ENCODE data around the gene TBPL1. TPM values are rescaled to one million over a fixed set of nuclear protein-coding genes. Genes with fewer than 3 reads are reported as not detected.

The TBPL1 gene
- total RNA-seq, 4 donors from 2014 or later: 12.1 to 57.9 (median 17.0) TPM

DNA sequence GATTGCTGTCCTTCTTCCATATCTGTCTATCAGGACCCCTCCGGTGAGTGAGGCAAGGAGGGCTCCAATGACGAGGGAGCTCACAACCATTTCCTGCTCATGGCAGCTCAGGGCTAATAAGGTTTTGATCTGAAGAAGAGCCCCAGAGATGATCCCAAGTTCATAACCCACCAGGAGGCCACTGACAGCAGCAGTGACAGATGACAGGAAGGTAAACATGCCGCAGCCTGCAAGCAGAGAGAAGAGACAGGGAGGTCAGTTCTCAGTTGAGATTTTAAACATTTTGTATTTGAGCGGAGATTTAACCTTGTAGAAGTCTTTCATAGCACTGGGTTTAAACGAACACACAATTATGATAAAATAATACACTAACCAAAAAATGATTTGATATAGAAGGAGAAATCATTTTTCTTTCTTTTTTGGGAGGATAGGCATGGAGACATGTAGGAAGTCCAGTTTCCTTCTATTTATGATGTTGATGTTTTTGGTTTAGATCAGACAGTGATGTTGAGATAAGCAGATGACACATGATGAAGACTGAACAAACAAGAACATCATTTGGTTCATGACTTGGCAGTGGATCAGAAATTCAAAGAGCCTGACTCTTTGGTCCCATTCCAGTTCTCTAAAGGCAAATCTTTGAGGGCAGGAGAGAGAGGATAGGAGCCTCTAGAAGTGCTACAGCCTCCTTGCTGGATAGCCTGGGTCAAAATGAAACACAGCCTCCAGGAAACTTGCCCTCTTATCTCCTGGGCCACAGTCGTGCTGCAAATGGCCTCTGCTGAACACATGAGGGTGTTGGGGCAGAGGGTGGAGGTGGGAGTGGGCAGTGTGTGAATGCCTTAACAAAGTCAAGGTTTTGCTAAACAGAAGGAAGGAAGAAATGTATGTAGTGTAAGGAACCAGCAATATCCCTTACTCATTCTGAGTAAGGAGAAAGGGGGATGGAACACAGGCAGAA lies 76.8 kb downstream of the TBPL1 start:
- 69 to 75% methylated on average over 6 of the region's 6 CpGs for WGBS, 2 donors
- DNase-seq: no peak
- no peak overlapping the region for H3K27ac ChIP-seq
- H3K36me3 ChIP-seq: no peaks in the 10 kb centered on the region
- intact Hi-C loops (cut with DNase I): no loop called here
- no peaks in the 10 kb centered on the region for H3K4me1 ChIP-seq
- H3K27me3 ChIP-seq: no peaks in the 10 kb centered on the region
- no peak overlapping the region for H3K4me3 ChIP-seq (replicated peaks in 1 of 3)
- no peaks in the 10 kb centered on the region for H3K9me3 ChIP-seq
- TF ChIP-seq, protein P1, sequence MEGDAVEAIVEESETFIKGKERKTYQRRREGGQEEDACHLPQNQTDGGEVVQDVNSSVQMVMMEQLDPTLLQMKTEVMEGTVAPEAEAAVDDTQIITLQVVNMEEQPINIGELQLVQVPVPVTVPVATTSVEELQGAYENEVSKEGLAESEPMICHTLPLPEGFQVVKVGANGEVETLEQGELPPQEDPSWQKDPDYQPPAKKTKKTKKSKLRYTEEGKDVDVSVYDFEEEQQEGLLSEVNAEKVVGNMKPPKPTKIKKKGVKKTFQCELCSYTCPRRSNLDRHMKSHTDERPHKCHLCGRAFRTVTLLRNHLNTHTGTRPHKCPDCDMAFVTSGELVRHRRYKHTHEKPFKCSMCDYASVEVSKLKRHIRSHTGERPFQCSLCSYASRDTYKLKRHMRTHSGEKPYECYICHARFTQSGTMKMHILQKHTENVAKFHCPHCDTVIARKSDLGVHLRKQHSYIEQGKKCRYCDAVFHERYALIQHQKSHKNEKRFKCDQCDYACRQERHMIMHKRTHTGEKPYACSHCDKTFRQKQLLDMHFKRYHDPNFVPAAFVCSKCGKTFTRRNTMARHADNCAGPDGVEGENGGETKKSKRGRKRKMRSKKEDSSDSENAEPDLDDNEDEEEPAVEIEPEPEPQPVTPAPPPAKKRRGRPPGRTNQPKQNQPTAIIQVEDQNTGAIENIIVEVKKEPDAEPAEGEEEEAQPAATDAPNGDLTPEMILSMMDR (IDR thresholded peaks at IDR 0.05): no peak
- no peak for TF ChIP-seq POLR2A (IDR thresholded peaks at IDR 0.05)

- H3K27ac ChIP-seq: no peak overlapping the region
- H3K36me3 ChIP-seq: no peaks in the 10 kb centered on the region
- intact Hi-C loops (cut with DNase I): no loop called here
- H3K4me1 ChIP-seq: no peaks in the 10 kb centered on the region
- TF ChIP-seq, protein P1 (IDR thresholded peaks at IDR 0.05): no peak
- TF ChIP-seq POLR2A (IDR thresholded peaks at IDR 0.05): no peak
- no peaks in the 10 kb centered on the region for H3K27me3 ChIP-seq
- DNase-seq: no peak
- WGBS, 2 donors: 79 to 82% methylated on average over 2 of the region's 2 CpGs
- no peaks in the 10 kb centered on the region for H3K9me3 ChIP-seq
- H3K4me3 ChIP-seq (replicated peaks in 1 of 3): no peak overlapping the region
Observed at GRCh38 chr6:134031696-134032255, 78.8 kb downstream of the TBPL1 start.

- Histone ChIP-seq H3K4me3 (replicated peaks in 1 of 3) (no peak overlapping the region), H3K4me1 (no peaks in the 10 kb centered on the region), H3K9me3 (no peaks in the 10 kb centered on the region), H3K27me3 (no peaks in the 10 kb centered on the region), H3K36me3 (no peaks in the 10 kb centered on the region), H3K27ac (no peak overlapping the region)
- WGBS, 2 donors: 80 to 82% methylated on average over 1 of the region's 1 CpG
- intact Hi-C loops (cut with DNase I): no loop called here
- no peak for DNase-seq
- TF ChIP-seq, protein P1 (IDR thresholded peaks at IDR 0.05): no peak
- no peak for TF ChIP-seq POLR2A (IDR thresholded peaks at IDR 0.05)
Observed at GRCh38 chr6:134034478-134034877, 81.5 kb downstream of the TBPL1 start.

GRCh38 chr6:134034961-134035822 lies 82.2 kb downstream of the TBPL1 start:
- 89 to 91% methylated on average over 7 of the region's 7 CpGs for WGBS, 2 donors
- H3K4me3 ChIP-seq (replicated peaks in 1 of 3): no peak overlapping the region
- H3K4me1 ChIP-seq: no peaks in the 10 kb centered on the region
- intact Hi-C loops (cut with DNase I): no loop called here
- no peaks in the 10 kb centered on the region for H3K27me3 ChIP-seq
- H3K27ac ChIP-seq: no peak overlapping the region
- TF ChIP-seq POLR2A (IDR thresholded peaks at IDR 0.05): no peak
- TF ChIP-seq, protein P1 (IDR thresholded peaks at IDR 0.05): no peak
- H3K36me3 ChIP-seq: no peaks in the 10 kb centered on the region
- no peak for DNase-seq
- H3K9me3 ChIP-seq: no peaks in the 10 kb centered on the region

Measured in thyroid gland (tissue), 4 donors.